Hepatocyte (in vitro differentiated cells): Measurements from ENCODE around the gene VAV2.

Experiments
- EZH2phosphoT487 ChIP-seq: fragments of 200-600 bp; sonication (generic); IDR thresholded peaks from one replicate; pipeline ENCODE4 v1.6.1; 2018; ENCODE audit warnings: antibody characterized with exemption, mild to moderate bottlenecking, low read depth, moderate library complexity; ENCODE audit not compliant: unreplicated experiment, severe bottlenecking
- TF ChIP-seq, protein P1 (sequence below): fragments of 200-600 bp; sonication (generic); IDR thresholded peaks from 2 replicates; pipeline ENCODE4 v1.5.1; 2016; ENCODE audit warnings: antibody characterized with exemption, mild to moderate bottlenecking; ENCODE audit not compliant: poor library complexity

DNA sequence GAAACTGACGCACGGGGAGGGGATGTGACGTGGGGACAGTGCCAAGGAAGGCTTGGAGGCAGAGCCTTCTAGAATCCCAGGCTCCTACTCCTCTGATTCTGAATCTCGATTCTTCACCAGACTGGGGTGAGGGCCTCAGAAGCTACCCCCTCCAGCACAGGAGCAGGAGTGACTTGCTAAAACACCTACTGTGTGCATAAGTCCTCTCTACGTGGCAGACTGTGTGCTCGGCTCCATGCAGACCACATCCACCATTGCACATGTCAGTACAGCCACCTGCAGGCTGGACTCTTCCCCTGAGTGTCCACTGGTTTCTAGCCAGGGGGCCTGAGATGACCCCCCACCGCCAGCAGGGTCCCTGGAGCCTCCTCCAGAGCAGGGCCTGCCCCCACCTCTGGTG is 182.8 kb downstream of the VAV2 start:
- TF ChIP-seq, protein P1, sequence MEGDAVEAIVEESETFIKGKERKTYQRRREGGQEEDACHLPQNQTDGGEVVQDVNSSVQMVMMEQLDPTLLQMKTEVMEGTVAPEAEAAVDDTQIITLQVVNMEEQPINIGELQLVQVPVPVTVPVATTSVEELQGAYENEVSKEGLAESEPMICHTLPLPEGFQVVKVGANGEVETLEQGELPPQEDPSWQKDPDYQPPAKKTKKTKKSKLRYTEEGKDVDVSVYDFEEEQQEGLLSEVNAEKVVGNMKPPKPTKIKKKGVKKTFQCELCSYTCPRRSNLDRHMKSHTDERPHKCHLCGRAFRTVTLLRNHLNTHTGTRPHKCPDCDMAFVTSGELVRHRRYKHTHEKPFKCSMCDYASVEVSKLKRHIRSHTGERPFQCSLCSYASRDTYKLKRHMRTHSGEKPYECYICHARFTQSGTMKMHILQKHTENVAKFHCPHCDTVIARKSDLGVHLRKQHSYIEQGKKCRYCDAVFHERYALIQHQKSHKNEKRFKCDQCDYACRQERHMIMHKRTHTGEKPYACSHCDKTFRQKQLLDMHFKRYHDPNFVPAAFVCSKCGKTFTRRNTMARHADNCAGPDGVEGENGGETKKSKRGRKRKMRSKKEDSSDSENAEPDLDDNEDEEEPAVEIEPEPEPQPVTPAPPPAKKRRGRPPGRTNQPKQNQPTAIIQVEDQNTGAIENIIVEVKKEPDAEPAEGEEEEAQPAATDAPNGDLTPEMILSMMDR: no peak
- TF ChIP-seq EZH2phosphoT487: no peak
